K562 (cell line): ENCODE measurements around the gene DESI1. TPM values are rescaled to one million over a fixed set of nuclear protein-coding genes. Genes with fewer than 3 reads are reported as not detected.

ENCODE experiments used
- RBM34 ChIP-seq: fragments of 200-400 bp; formaldehyde crosslinking; IDR thresholded peaks from 2 replicates; pipeline ENCODE4 v1.6.1; 2018; ENCODE audit warnings: low read length, borderline replicate concordance; ENCODE audit not compliant: insufficient read depth
- VEZF1 ChIP-seq: fragments of 200-800 bp; sonication (Bioruptor generic); IDR thresholded peaks from 2 replicates; pipeline ENCODE4 v1.6.1; 2017; ENCODE audit warnings: missing genetic modification characterization, missing compliant biosample characterization
- ZNF518B ChIP-seq: fragments of 250-450 bp; sonication (Bioruptor Pico); IDR thresholded peaks from 2 replicates; pipeline ENCODE4 v1.5.0; 2021; ENCODE audit warnings: mild to moderate bottlenecking, moderate library complexity
- polyA plus RNA-seq, 8 experiments: library from polyadenylated mRNA; depleted of rRNA in 4 of 8; stranded (reverse) in 5 of 8; unstranded in 3 of 8; fragments of >200 nt; fragmentation: Nextera tagmentation in 2 of 8; fragmentation: Illumina TruSeq in 1 of 8; extraction: Ambion mirVana in 2 of 8; extraction: Trizol in 1 of 8; gene quantifications; 2 replicates each; pipeline versions ENCODE4 v1.2.1 to v1.2.3, GENCODE V29; 2011 to 2014; ENCODE audit warnings: inconsistent platforms in 1 of 8, missing spikeins in 1 of 8
- total RNA-seq, 7 experiments: library from RNA; depleted of rRNA in 6 of 7; stranded (reverse); fragments of >200 nt in 6 of 7; fragmentation: Illumina TruSeq in 2 of 7; extraction: Trizol in 2 of 7; gene quantifications; 2 replicates each; pipeline versions ENCODE4 v1.2.1 to v1.2.3, GENCODE V29; 2011 to 2021; ENCODE audit warnings: low replicate concordance in 1 of 7
- TF ChIP-seq, protein P1 (sequence below): fragments of 200-600 bp; sonication (generic); IDR thresholded peaks from one replicate; pipeline ENCODE4 v1.6.1; 2012; ENCODE audit warnings: mild to moderate bottlenecking, low read depth, low read length, inconsistent platforms
- TF ChIP-seq, protein P2 (sequence below): sonication (generic); formaldehyde crosslinking; IDR thresholded peaks from 2 replicates; pipeline ENCODE4 v1.8.0; 2023; ENCODE audit warnings: mild to moderate bottlenecking, missing genetic modification reagents

DESI1 gene
- total and polyA plus RNA-seq, 9 of the 15 experiments (the other 6 are each of a cell fraction or from before 2014, with no cell fraction given): 7.2 to 45.9 (median 29.8) TPM

- TF ChIP-seq ZNF518B (CRISPR knock-in tag) (no peak), VEZF1 (CRISPR knock-in tag) (peak; percentile 18; the same call in 1 of the 2 replicates), RBM34 (no peak)
- TF ChIP-seq, protein P1, sequence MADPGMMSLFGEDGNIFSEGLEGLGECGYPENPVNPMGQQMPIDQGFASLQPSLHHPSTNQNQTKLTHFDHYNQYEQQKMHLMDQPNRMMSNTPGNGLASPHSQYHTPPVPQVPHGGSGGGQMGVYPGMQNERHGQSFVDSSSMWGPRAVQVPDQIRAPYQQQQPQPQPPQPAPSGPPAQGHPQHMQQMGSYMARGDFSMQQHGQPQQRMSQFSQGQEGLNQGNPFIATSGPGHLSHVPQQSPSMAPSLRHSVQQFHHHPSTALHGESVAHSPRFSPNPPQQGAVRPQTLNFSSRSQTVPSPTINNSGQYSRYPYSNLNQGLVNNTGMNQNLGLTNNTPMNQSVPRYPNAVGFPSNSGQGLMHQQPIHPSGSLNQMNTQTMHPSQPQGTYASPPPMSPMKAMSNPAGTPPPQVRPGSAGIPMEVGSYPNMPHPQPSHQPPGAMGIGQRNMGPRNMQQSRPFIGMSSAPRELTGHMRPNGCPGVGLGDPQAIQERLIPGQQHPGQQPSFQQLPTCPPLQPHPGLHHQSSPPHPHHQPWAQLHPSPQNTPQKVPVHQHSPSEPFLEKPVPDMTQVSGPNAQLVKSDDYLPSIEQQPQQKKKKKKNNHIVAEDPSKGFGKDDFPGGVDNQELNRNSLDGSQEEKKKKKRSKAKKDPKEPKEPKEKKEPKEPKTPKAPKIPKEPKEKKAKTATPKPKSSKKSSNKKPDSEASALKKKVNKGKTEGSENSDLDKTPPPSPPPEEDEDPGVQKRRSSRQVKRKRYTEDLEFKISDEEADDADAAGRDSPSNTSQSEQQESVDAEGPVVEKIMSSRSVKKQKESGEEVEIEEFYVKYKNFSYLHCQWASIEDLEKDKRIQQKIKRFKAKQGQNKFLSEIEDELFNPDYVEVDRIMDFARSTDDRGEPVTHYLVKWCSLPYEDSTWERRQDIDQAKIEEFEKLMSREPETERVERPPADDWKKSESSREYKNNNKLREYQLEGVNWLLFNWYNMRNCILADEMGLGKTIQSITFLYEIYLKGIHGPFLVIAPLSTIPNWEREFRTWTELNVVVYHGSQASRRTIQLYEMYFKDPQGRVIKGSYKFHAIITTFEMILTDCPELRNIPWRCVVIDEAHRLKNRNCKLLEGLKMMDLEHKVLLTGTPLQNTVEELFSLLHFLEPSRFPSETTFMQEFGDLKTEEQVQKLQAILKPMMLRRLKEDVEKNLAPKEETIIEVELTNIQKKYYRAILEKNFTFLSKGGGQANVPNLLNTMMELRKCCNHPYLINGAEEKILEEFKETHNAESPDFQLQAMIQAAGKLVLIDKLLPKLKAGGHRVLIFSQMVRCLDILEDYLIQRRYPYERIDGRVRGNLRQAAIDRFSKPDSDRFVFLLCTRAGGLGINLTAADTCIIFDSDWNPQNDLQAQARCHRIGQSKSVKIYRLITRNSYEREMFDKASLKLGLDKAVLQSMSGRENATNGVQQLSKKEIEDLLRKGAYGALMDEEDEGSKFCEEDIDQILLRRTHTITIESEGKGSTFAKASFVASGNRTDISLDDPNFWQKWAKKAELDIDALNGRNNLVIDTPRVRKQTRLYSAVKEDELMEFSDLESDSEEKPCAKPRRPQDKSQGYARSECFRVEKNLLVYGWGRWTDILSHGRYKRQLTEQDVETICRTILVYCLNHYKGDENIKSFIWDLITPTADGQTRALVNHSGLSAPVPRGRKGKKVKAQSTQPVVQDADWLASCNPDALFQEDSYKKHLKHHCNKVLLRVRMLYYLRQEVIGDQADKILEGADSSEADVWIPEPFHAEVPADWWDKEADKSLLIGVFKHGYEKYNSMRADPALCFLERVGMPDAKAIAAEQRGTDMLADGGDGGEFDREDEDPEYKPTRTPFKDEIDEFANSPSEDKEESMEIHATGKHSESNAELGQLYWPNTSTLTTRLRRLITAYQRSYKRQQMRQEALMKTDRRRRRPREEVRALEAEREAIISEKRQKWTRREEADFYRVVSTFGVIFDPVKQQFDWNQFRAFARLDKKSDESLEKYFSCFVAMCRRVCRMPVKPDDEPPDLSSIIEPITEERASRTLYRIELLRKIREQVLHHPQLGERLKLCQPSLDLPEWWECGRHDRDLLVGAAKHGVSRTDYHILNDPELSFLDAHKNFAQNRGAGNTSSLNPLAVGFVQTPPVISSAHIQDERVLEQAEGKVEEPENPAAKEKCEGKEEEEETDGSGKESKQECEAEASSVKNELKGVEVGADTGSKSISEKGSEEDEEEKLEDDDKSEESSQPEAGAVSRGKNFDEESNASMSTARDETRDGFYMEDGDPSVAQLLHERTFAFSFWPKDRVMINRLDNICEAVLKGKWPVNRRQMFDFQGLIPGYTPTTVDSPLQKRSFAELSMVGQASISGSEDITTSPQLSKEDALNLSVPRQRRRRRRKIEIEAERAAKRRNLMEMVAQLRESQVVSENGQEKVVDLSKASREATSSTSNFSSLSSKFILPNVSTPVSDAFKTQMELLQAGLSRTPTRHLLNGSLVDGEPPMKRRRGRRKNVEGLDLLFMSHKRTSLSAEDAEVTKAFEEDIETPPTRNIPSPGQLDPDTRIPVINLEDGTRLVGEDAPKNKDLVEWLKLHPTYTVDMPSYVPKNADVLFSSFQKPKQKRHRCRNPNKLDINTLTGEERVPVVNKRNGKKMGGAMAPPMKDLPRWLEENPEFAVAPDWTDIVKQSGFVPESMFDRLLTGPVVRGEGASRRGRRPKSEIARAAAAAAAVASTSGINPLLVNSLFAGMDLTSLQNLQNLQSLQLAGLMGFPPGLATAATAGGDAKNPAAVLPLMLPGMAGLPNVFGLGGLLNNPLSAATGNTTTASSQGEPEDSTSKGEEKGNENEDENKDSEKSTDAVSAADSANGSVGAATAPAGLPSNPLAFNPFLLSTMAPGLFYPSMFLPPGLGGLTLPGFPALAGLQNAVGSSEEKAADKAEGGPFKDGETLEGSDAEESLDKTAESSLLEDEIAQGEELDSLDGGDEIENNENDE: no peak
- TF ChIP-seq, protein P2, sequence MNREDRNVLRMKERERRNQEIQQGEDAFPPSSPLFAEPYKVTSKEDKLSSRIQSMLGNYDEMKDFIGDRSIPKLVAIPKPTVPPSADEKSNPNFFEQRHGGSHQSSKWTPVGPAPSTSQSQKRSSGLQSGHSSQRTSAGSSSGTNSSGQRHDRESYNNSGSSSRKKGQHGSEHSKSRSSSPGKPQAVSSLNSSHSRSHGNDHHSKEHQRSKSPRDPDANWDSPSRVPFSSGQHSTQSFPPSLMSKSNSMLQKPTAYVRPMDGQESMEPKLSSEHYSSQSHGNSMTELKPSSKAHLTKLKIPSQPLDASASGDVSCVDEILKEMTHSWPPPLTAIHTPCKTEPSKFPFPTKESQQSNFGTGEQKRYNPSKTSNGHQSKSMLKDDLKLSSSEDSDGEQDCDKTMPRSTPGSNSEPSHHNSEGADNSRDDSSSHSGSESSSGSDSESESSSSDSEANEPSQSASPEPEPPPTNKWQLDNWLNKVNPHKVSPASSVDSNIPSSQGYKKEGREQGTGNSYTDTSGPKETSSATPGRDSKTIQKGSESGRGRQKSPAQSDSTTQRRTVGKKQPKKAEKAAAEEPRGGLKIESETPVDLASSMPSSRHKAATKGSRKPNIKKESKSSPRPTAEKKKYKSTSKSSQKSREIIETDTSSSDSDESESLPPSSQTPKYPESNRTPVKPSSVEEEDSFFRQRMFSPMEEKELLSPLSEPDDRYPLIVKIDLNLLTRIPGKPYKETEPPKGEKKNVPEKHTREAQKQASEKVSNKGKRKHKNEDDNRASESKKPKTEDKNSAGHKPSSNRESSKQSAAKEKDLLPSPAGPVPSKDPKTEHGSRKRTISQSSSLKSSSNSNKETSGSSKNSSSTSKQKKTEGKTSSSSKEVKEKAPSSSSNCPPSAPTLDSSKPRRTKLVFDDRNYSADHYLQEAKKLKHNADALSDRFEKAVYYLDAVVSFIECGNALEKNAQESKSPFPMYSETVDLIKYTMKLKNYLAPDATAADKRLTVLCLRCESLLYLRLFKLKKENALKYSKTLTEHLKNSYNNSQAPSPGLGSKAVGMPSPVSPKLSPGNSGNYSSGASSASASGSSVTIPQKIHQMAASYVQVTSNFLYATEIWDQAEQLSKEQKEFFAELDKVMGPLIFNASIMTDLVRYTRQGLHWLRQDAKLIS (CRISPR knock-in tag): no peak
These were observed 57.7 kb downstream of the DESI1 start (continued) for GRCh38 chr22:41563051-41563711.
